ENCODE results near the gene MFRP. TPM values are rescaled to one million over a fixed set of nuclear protein-coding genes. Genes with fewer than 3 reads are reported as not detected.

The MFRP gene
- total RNA-seq, 2 donors from 2014 or later = not detected

GRCh38 chr11:119361056-119361787 is 14.7 kb upstream of the MFRP start:
- DNase-seq (ENCODE audit: low spot score) = no peak
- Histone ChIP-seq H3K4me1 (replicated peaks) (no peaks in the 10 kb centered on the region), H3K9me3 (no peaks in the 10 kb centered on the region), H3K4me3 (no peak overlapping the region), H3K36me3 (no peaks in the 10 kb centered on the region), H3K27me3 (replicated peaks; ENCODE audit: insufficient read depth) (no peaks in the 10 kb centered on the region), H3K27ac (peak overlapping the region; percentile 53 to 59)
- intact Hi-C loops (cut with DNase I) = no loop called here
- WGBS = 23% methylated on average over 8 of the region's 8 CpGs
- no peak for TF ChIP-seq POLR2A (IDR thresholded peaks at IDR 0.05)
- no peak for TF ChIP-seq CTCF (IDR thresholded peaks at IDR 0.05)
- TF ChIP-seq POLR2AphosphoS5 (IDR thresholded peaks at IDR 0.05) = no peak

GRCh38 chr11:119359365-119360214 is 13.1 kb upstream of the MFRP start:
- no peaks in the 10 kb centered on the region for H3K9me3 ChIP-seq
- no peak overlapping the region for H3K4me3 ChIP-seq
- H3K27me3 ChIP-seq (replicated peaks; ENCODE audit: insufficient read depth) = no peaks in the 10 kb centered on the region
- H3K36me3 ChIP-seq = no peaks in the 10 kb centered on the region
- no peak for TF ChIP-seq POLR2A (IDR thresholded peaks at IDR 0.05)
- no peak for TF ChIP-seq CTCF (IDR thresholded peaks at IDR 0.05)
- no peak for TF ChIP-seq POLR2AphosphoS5 (IDR thresholded peaks at IDR 0.05)
- H3K27ac ChIP-seq = no peak overlapping the region
- intact Hi-C loops (cut with DNase I) = loop anchor here (10.0 kb wide), 1 partner anchor 365 kb away; the partner anchor contains the start of gene NECTIN1
- DNase-seq (ENCODE audit: low spot score) = no peak
- no peaks in the 10 kb centered on the region for H3K4me1 ChIP-seq (replicated peaks)
- WGBS = 73% methylated on average over 10 of the region's 10 CpGs

GRCh38 chr11:119357074-119357473 is 10.6 kb upstream of the MFRP start:
- Histone ChIP-seq H3K36me3 (no peaks in the 10 kb centered on the region), H3K4me1 (replicated peaks) (no peaks in the 10 kb centered on the region)

GRCh38 chr11:119356349-119357031 is 10.0 kb upstream of the MFRP start:
- 22% methylated on average over 53 of the region's 54 CpGs for WGBS
- Histone ChIP-seq H3K36me3 (no peaks in the 10 kb centered on the region), H3K9me3 (no peaks in the 10 kb centered on the region), H3K4me1 (replicated peaks) (no peaks in the 10 kb centered on the region), H3K27ac (peak overlapping the region; percentile 33 to 54), H3K27me3 (replicated peaks; ENCODE audit: insufficient read depth) (no peaks in the 10 kb centered on the region), H3K4me3 (peak overlapping the region; percentile 22 to 29)
- DNase-seq (ENCODE audit: low spot score) = peak; percentile 56
- TF ChIP-seq CTCF (IDR thresholded peaks at IDR 0.05) (peak; percentile 62 to 82 (median 79)), POLR2AphosphoS5 (IDR thresholded peaks at IDR 0.05) (no peak), POLR2A (IDR thresholded peaks at IDR 0.05) (no peak)
- intact Hi-C loops (cut with DNase I) = loop anchor here (2.0 to 10.0 kb wide), 3 partner anchors 18 to 368 kb away; partner anchors contain the start of gene NECTIN1

More at GRCh38 chr11:119357074-119357473, 10.6 kb upstream of the MFRP start:
- Histone ChIP-seq H3K4me3 (peak overlapping the region; percentile 22 to 29), H3K27me3 (replicated peaks; ENCODE audit: insufficient read depth) (no peaks in the 10 kb centered on the region), H3K9me3 (no peaks in the 10 kb centered on the region), H3K27ac (peak overlapping the region; percentile 33 to 54)
- WGBS = 46% methylated on average over 12 of the region's 13 CpGs
- TF ChIP-seq CTCF (IDR thresholded peaks at IDR 0.05) (no peak), POLR2AphosphoS5 (IDR thresholded peaks at IDR 0.05) (no peak), POLR2A (IDR thresholded peaks at IDR 0.05) (no peak)
- DNase-seq (ENCODE audit: low spot score) = no peak
- intact Hi-C loops (cut with DNase I) = loop anchor here (2.0 to 10.0 kb wide), 3 partner anchors 18 to 368 kb away; partner anchors contain the start of gene NECTIN1
